HCT116 (cell line): ENCODE results near the gene FRK. TPM values are rescaled to one million over a fixed set of nuclear protein-coding genes. Genes with fewer than 3 reads are reported as not detected.
A peak's percentile ranks its signal among the peaks of the same experiment; 100 is the strongest.

Experiments
- ATAC-seq: fragments of 200-7000 bp; cut with Tn5 transposase; 2 replicates; pipeline ENCODE4 v1.9.1; 2020; ENCODE audit warnings: mild to moderate bottlenecking, moderate library complexity
- BruUV-seq: library from RNA; stranded (reverse); fragments of 400-500 nt; replicated peaks from 2 replicates; lab custom pipeline; 2021; lab: Mats Ljungman, UMichigan
- CTCF ChIA-PET: fragments of 300-600 bp; sonication (Branson Sonifier 250); formaldehyde crosslinking; loops from one replicate; lab custom pipeline; 2021; ENCODE audit warnings: antibody characterized with exemption; lab: Charles Lee
- POLR2A ChIA-PET: fragments of 300-600, 350-600 bp; sonication (Branson Sonifier 250); formaldehyde crosslinking; loops from one replicate; lab custom pipeline; 2021; ENCODE audit warnings: antibody characterized with exemption; lab: Charles Lee
- RAD21 ChIA-PET, 2 experiments: fragments of 300-600 bp; sonication (Branson Sonifier 250); formaldehyde crosslinking; loops; one replicate each; lab custom pipeline; 2023; ENCODE audit warnings: low total read pairs in 2 of 2; ENCODE audit not compliant: uncharacterized antibody in 2 of 2, unreplicated experiment in 2 of 2, low non-redundant PET in 1 of 2; lab: Charles Lee
- DNase-seq: peaks from one replicate; pipeline ENCODE4 v3.0.0-alpha.2; 2010; ENCODE audit warnings: low read depth, low spot score
- H2AFZ ChIP-seq: fragments of 200-600 bp; shearing (Covaris generic), sonication (generic); 2 replicates; pipeline ENCODE4 v1.6.1; 2017; ENCODE audit warnings: low read depth, mixed run types, mixed read lengths, antibody characterized with exemption, low read length; ENCODE audit not compliant: poor library complexity, severe bottlenecking
- H3K27ac ChIP-seq: 2 replicates; pipeline ENCODE4 v1.5.1; 2012; ENCODE audit warnings: low read depth, low read length
- H3K27me3 ChIP-seq: fragments of 200-600 bp; sonication (generic); 2 replicates; pipeline ENCODE4 v1.6.1; 2016; ENCODE audit warnings: mixed run types, low read length, mixed read lengths; ENCODE audit not compliant: insufficient read depth
- H3K36me3 ChIP-seq, 2 experiments: fragments of 200-500 bp in 1 of 2; fragments of 200-600 bp in 1 of 2; sonication (Bioruptor generic) in 1 of 2; sonication (generic) in 1 of 2; 2 replicates each; pipeline versions ENCODE4 v1.5.1 to v1.6.1; 2014 to 2016; ENCODE audit warnings: low read length in 2 of 2, inconsistent platforms in 1 of 2, mixed read lengths in 1 of 2, mixed run types in 1 of 2; ENCODE audit not compliant: insufficient read depth in 2 of 2, control insufficient read depth in 1 of 2
- H3K4me1 ChIP-seq, 2 experiments: fragments of 200-600 bp in 1 of 2; sonication (generic) in 1 of 2; 2 replicates each; pipeline versions ENCODE4 v1.5.1 to v1.6.1; 2012 to 2017; ENCODE audit warnings: low read length in 2 of 2, inconsistent platforms in 1 of 2, mild to moderate bottlenecking in 1 of 2, mixed read lengths in 1 of 2, mixed run types in 1 of 2, moderate library complexity in 1 of 2; ENCODE audit not compliant: insufficient read depth in 2 of 2, control insufficient read depth in 1 of 2
- H3K4me2 ChIP-seq: fragments of 200-600 bp; sonication (generic); 2 replicates; pipeline ENCODE4 v1.6.1; 2017; ENCODE audit warnings: mixed run types, low read length, mixed read lengths
- H3K4me3 ChIP-seq, 2 experiments: fragments of 200-600 bp in 1 of 2; sonication (generic) in 1 of 2; replicated peaks in 1 of 2; 2 replicates each; pipeline ENCODE4 v1.5.1; 2011 to 2016; ENCODE audit warnings: low read length in 2 of 2, control low read depth in 1 of 2, low read depth in 1 of 2, mild to moderate bottlenecking in 1 of 2, mixed read lengths in 1 of 2, mixed run types in 1 of 2
- H3K79me2 ChIP-seq: fragments of 200-600 bp; sonication (generic); 2 replicates; pipeline ENCODE4 v1.6.1; 2017; ENCODE audit warnings: mild to moderate bottlenecking, mixed run types, low read length, moderate library complexity, mixed read lengths; ENCODE audit not compliant: insufficient read depth
- H3K9ac ChIP-seq: fragments of 200-600 bp; sonication (generic); 2 replicates; pipeline ENCODE4 v1.6.1; 2016; ENCODE audit warnings: low read length, mixed read lengths
- H3K9me2 ChIP-seq: fragments of 200-600 bp; sonication (generic), shearing (Covaris generic); 2 replicates; pipeline ENCODE4 v1.6.1; 2017; ENCODE audit warnings: mixed run types, mild to moderate bottlenecking, moderate library complexity; ENCODE audit not compliant: insufficient read depth
- H3K9me3 ChIP-seq, 2 experiments: fragments of 200-500 bp in 1 of 2; fragments of 200-600 bp in 1 of 2; sonication (Bioruptor generic) in 1 of 2; sonication (generic) in 1 of 2; 2 replicates each; pipeline ENCODE4 v1.6.1; 2014 to 2017; ENCODE audit warnings: low read length in 2 of 2, mixed read lengths in 2 of 2, inconsistent platforms in 1 of 2, low read depth in 1 of 2, mild to moderate bottlenecking in 1 of 2, mixed run types in 1 of 2, moderate library complexity in 1 of 2; ENCODE audit not compliant: control insufficient read depth in 1 of 2, insufficient read depth in 1 of 2
- H4K20me1 ChIP-seq: fragments of 200-600 bp; sonication (generic), shearing (Covaris generic); 2 replicates; pipeline ENCODE4 v1.6.1; 2017; ENCODE audit warnings: mixed run types, mild to moderate bottlenecking, moderate library complexity; ENCODE audit not compliant: insufficient read depth
- CEBPB ChIP-seq: IDR thresholded peaks from 2 replicates; pipeline ENCODE4 v1.6.1; 2012; ENCODE audit warnings: low read depth
- EGR1 ChIP-seq: IDR thresholded peaks from 2 replicates; pipeline ENCODE4 v1.6.1; 2012; ENCODE audit warnings: low read depth
- EZH2phosphoT487 ChIP-seq: fragments of 200-600 bp; IDR thresholded peaks from 2 replicates; pipeline ENCODE4 v1.6.1; 2018; ENCODE audit warnings: antibody characterized with exemption, borderline replicate concordance
- FOSL1 ChIP-seq: IDR thresholded peaks from 2 replicates; pipeline ENCODE4 v1.6.1; 2012; ENCODE audit warnings: low read depth
- JUND ChIP-seq: IDR thresholded peaks from 2 replicates; pipeline ENCODE4 v1.6.1; 2012
- POLR2A ChIP-seq: IDR thresholded peaks from 2 replicates; pipeline ENCODE4 v1.7.0; 2011; ENCODE audit warnings: borderline replicate concordance; ENCODE audit not compliant: insufficient read depth, insufficient read length; ENCODE audit errors: extremely low read depth
- POLR2AphosphoS5 ChIP-seq: IDR thresholded peaks from 2 replicates; pipeline ENCODE4 v1.6.1; 2011; ENCODE audit warnings: mild to moderate bottlenecking, low read depth, low read length, moderate library complexity
- RAD21 ChIP-seq: IDR thresholded peaks from 2 replicates; pipeline ENCODE4 v1.6.1; 2012; ENCODE audit warnings: low read depth, mild to moderate bottlenecking
- SIN3A ChIP-seq: IDR thresholded peaks from 2 replicates; pipeline ENCODE4 v1.6.1; 2012; ENCODE audit warnings: low read depth
- SP1 ChIP-seq: IDR thresholded peaks from 2 replicates; pipeline ENCODE4 v1.6.1; 2012; ENCODE audit warnings: low read depth
- SRF ChIP-seq: IDR thresholded peaks from 2 replicates; pipeline ENCODE4 v1.6.1; 2012; ENCODE audit warnings: low read depth
- TCF7L2 ChIP-seq: IDR thresholded peaks from 2 replicates; pipeline ENCODE4 v1.7.0; 2011; ENCODE audit warnings: borderline replicate concordance, inconsistent platforms; ENCODE audit not compliant: insufficient read depth, insufficient read length; ENCODE audit errors: extremely low read depth
- ZFX ChIP-seq: fragments of 450-650 bp; IDR thresholded peaks from 2 replicates; pipeline ENCODE4 v1.6.1; 2017
- ZNF274 ChIP-seq: fragments of 200-500 bp; sonication (Bioruptor generic); IDR thresholded peaks from 2 replicates; pipeline ENCODE4 v1.6.1; 2014; ENCODE audit warnings: mild to moderate bottlenecking, low read depth, low read length, inconsistent platforms
- intact Hi-C: fragments of 100-400 bp; cut with micrococcal nuclease; formaldehyde crosslinking; loops from 2 replicates; pipeline ENCODE4 v1.10.0; 2022
- total RNA-seq: library from RNA; stranded (reverse); gene quantifications from one replicate; pipeline ENCODE4 v1.2.1, GENCODE V29; 2021; ENCODE audit not compliant: unreplicated experiment
- TF ChIP-seq, protein P1 (sequence below): IDR thresholded peaks from 2 replicates; pipeline ENCODE4 v1.6.1; 2011; ENCODE audit warnings: mild to moderate bottlenecking, low read length, moderate library complexity; ENCODE audit not compliant: insufficient replicate concordance; ENCODE audit errors: extremely low read depth
- TF ChIP-seq, protein P2 (sequence below): IDR thresholded peaks from 2 replicates; pipeline ENCODE4 v1.6.1; 2012
- TF ChIP-seq, protein P3 (sequence below): IDR thresholded peaks from 2 replicates; pipeline ENCODE4 v1.6.1; 2012

Gene FRK
- total RNA-seq, 1 experiment from 2014 or later, result 3.7 TPM

DNA sequence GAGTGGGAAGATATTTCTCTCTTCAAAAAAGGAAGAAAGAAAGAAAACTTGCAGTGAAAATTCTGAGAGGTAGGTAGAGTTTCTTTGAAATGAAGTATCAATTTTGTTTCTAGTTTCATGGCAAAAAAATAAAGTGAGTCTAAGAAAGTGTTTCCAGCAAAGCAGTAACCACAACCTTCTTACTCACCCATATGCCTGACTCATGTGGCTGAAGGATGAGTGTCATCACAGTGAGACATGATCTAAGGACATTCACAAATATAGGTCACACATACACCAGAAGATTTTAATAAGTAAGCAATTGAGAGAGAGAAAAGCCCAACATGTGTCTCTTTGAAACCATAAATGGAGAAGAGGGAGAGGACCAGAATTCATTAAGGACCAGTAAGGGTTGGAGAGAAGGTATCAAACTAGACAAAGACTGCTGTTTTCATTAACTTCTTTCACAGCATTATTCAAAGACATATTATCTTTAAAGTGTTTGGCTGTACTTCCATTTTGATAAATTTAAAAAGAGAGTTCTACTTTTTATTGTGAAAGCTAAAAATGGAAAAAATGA, 169.5 kb downstream of the FRK start:
- Histone ChIP-seq H3K36me3 (no peaks in the 10 kb centered on the region), H2AFZ (no peak overlapping the region), H3K4me2 (peak overlapping the region; percentile 2; the same call in 1 of the 2 replicates), H3K9ac (no peak overlapping the region), H3K27ac (no peak overlapping the region), H3K79me2 (no peaks in the 10 kb centered on the region), H3K9me2 (no peaks in the 10 kb centered on the region), H3K4me3 (no peak overlapping the region), H3K4me1 (0 out of 4 replicates have a peak, but pooled peaks cover 0 to 4% of the 10 kb centered on the region in 2 experiments), H4K20me1 (no peaks in the 10 kb centered on the region), H3K27me3 (peaks cover 4% of the 10 kb centered on the region), H3K9me3 (no peaks in the 10 kb centered on the region)
- ATAC-seq (no peak), DNase-seq (peak; percentile 15)
- intact Hi-C loops, result no loop called here
- TF ChIP-seq ZNF274 (no peak), TCF7L2 (no peak), EZH2phosphoT487 (no peak), RAD21 (no peak), POLR2A (no peak), SIN3A (no peak), CEBPB (no peak), ZFX (no peak), SP1 (peak; percentile 29; the same call in 1 of the 2 replicates), JUND (peak; percentile 31; the same call in 1 of the 2 replicates), SRF (peak; percentile 29; the same call in 1 of the 2 replicates), EGR1 (no peak), POLR2AphosphoS5 (no peak), FOSL1 (peak; percentile 41; the same call in 1 of the 2 replicates)
- TF ChIP-seq, protein P1, sequence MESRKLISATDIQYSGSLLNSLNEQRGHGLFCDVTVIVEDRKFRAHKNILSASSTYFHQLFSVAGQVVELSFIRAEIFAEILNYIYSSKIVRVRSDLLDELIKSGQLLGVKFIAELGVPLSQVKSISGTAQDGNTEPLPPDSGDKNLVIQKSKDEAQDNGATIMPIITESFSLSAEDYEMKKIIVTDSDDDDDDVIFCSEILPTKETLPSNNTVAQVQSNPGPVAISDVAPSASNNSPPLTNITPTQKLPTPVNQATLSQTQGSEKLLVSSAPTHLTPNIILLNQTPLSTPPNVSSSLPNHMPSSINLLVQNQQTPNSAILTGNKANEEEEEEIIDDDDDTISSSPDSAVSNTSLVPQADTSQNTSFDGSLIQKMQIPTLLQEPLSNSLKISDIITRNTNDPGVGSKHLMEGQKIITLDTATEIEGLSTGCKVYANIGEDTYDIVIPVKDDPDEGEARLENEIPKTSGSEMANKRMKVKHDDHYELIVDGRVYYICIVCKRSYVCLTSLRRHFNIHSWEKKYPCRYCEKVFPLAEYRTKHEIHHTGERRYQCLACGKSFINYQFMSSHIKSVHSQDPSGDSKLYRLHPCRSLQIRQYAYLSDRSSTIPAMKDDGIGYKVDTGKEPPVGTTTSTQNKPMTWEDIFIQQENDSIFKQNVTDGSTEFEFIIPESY, result no peak
- TF ChIP-seq, protein P2, sequence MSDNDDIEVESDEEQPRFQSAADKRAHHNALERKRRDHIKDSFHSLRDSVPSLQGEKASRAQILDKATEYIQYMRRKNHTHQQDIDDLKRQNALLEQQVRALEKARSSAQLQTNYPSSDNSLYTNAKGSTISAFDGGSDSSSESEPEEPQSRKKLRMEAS, result no peak
- TF ChIP-seq, protein P3, sequence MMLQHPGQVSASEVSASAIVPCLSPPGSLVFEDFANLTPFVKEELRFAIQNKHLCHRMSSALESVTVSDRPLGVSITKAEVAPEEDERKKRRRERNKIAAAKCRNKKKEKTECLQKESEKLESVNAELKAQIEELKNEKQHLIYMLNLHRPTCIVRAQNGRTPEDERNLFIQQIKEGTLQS, result no peak
- BruUV-seq, result no TSS peak
- CTCF ChIA-PET, result no interaction called here
- POLR2A ChIA-PET, result no interaction called here
- RAD21 ChIA-PET, result no interaction called here
